Loucy (cell line): ENCODE results near the gene HIVEP2.

ENCODE experiments used
- H2AFZ ChIP-seq: fragments of 200-600 bp; sonication (generic); 2 replicates; pipeline ENCODE4 v1.6.0; 2016; ENCODE audit warnings: antibody characterized with exemption, mild to moderate bottlenecking, low read length, moderate library complexity
- H3F3A ChIP-seq: fragments of 200-600 bp; 2 replicates; pipeline ENCODE4 v1.6.0; 2016; ENCODE audit warnings: antibody characterized with exemption, low read depth, mild to moderate bottlenecking
- H3K27me3 ChIP-seq: fragments of 200-600 bp; sonication (generic); 2 replicates; pipeline ENCODE4 v1.6.1; 2014; ENCODE audit warnings: low read length, mild to moderate bottlenecking; ENCODE audit not compliant: insufficient read depth, poor library complexity, severe bottlenecking
- H3K36me3 ChIP-seq: fragments of 200-600 bp; sonication (generic); 2 replicates; pipeline ENCODE4 v1.6.1; 2016; ENCODE audit warnings: low read length; ENCODE audit not compliant: insufficient read depth
- H3K4me1 ChIP-seq: fragments of 200-600 bp; sonication (generic); 2 replicates; pipeline ENCODE4 v1.5.1; 2014; ENCODE audit warnings: low read length, mild to moderate bottlenecking; ENCODE audit not compliant: insufficient read depth, poor library complexity, severe bottlenecking
- H3K4me2 ChIP-seq: fragments of 200-600 bp; sonication (generic); 2 replicates; pipeline ENCODE4 v1.6.0; 2014; ENCODE audit warnings: antibody characterized with exemption, low read length, low read depth, mild to moderate bottlenecking; ENCODE audit not compliant: poor library complexity, severe bottlenecking
- H3K4me3 ChIP-seq: fragments of 200-600 bp; sonication (generic); 2 replicates; pipeline ENCODE4 v1.5.1; 2014; ENCODE audit warnings: low read length, mild to moderate bottlenecking, mixed read lengths; ENCODE audit not compliant: poor library complexity, severe bottlenecking
- H3K79me2 ChIP-seq: fragments of 200-600 bp; sonication (generic); 2 replicates; pipeline ENCODE4 v1.6.1; 2014; ENCODE audit warnings: low read length; ENCODE audit not compliant: insufficient read depth
- H3K9ac ChIP-seq: fragments of 200-600 bp; sonication (generic); 2 replicates; pipeline ENCODE4 v1.6.0; 2014; ENCODE audit warnings: mild to moderate bottlenecking, low read depth, low read length, moderate library complexity; ENCODE audit not compliant: poor library complexity, severe bottlenecking
- H3K9me2 ChIP-seq: fragments of 200-600 bp; sonication (generic); replicated peaks from 2 replicates; pipeline ENCODE4 v1.6.1; 2016; ENCODE audit warnings: low read depth, low read length, mixed read lengths
- H3K9me3 ChIP-seq: fragments of 200-600 bp; sonication (generic); 2 replicates; pipeline ENCODE4 v1.6.1; 2014; ENCODE audit warnings: mild to moderate bottlenecking, antibody characterized with exemption, low read length, low read depth; ENCODE audit not compliant: insufficient read depth
- H4K20me1 ChIP-seq: fragments of 200-600 bp; sonication (generic); 2 replicates; pipeline ENCODE4 v1.6.0; 2014; ENCODE audit warnings: antibody characterized with exemption, low read length, mild to moderate bottlenecking; ENCODE audit not compliant: insufficient read depth, poor library complexity, severe bottlenecking
- CTCF ChIP-seq: fragments of 200-600 bp; sonication (generic); conservative IDR thresholded peaks from 2 replicates; pipeline ENCODE4 v1.5.1; 2014; ENCODE audit warnings: mild to moderate bottlenecking, antibody characterized with exemption, low read length
- EZH2phosphoT487 ChIP-seq: fragments of 200-600 bp; IDR thresholded peaks from 2 replicates; pipeline ENCODE4 v1.6.1; 2018; ENCODE audit warnings: antibody characterized with exemption, mild to moderate bottlenecking, moderate library complexity, borderline replicate concordance

HIVEP2 gene

GRCh38 chr6:142833798-142834197 lies 111.2 kb downstream of the HIVEP2 start:
- Histone ChIP-seq H3K36me3 (peaks cover 16% of the 10 kb centered on the region), H4K20me1 (no peaks in the 10 kb centered on the region), H3K79me2 (peaks cover 49% of the 10 kb centered on the region), H3K4me3 (no peak overlapping the region), H2AFZ (no peak overlapping the region), H3K27me3 (no peaks in the 10 kb centered on the region), H3K4me1 (peaks cover 15% of the 10 kb centered on the region), H3K9ac (no peak overlapping the region), H3K4me2 (peak overlapping the region; percentile 14), H3F3A (no peaks in the 10 kb centered on the region), H3K9me3 (no peaks in the 10 kb centered on the region), H3K9me2 (no peaks in the 10 kb centered on the region)
- TF ChIP-seq CTCF (no peak), EZH2phosphoT487 (no peak)

GRCh38 chr6:142833054-142833453 lies 111.9 kb downstream of the HIVEP2 start:
- H3K4me3 ChIP-seq, result no peak overlapping the region

GRCh38 chr6:142830807-142831206 lies 114.2 kb downstream of the HIVEP2 start:
- Histone ChIP-seq H3K4me3 (no peak overlapping the region), H3F3A (peaks cover 2% of the 10 kb centered on the region; the same call in 1 of the 2 replicates), H3K9me3 (no peaks in the 10 kb centered on the region), H3K4me1 (peaks cover 11% of the 10 kb centered on the region), H3K9ac (no peak overlapping the region), H3K4me2 (no peak overlapping the region), H3K36me3 (peaks cover 21% of the 10 kb centered on the region; the same call in 1 of the 2 replicates), H3K27me3 (no peaks in the 10 kb centered on the region), H3K9me2 (no peaks in the 10 kb centered on the region), H2AFZ (no peak overlapping the region), H3K79me2 (peaks cover 28% of the 10 kb centered on the region; the same call in 1 of the 2 replicates), H4K20me1 (no peaks in the 10 kb centered on the region)
- TF ChIP-seq EZH2phosphoT487 (no peak), CTCF (no peak)

More at GRCh38 chr6:142833054-142833453, 111.9 kb downstream of the HIVEP2 start:
- H3K27me3 ChIP-seq, result no peaks in the 10 kb centered on the region
- H3K9me2 ChIP-seq, result no peaks in the 10 kb centered on the region
- no peak for TF ChIP-seq CTCF
- TF ChIP-seq EZH2phosphoT487, result no peak
- peaks cover 16% of the 10 kb centered on the region for H3K36me3 ChIP-seq
- H3K4me2 ChIP-seq, result no peak overlapping the region
- H3K9ac ChIP-seq, result no peak overlapping the region
- no peaks in the 10 kb centered on the region for H3F3A ChIP-seq
- no peaks in the 10 kb centered on the region for H3K9me3 ChIP-seq
- H3K79me2 ChIP-seq, result peaks cover 42% of the 10 kb centered on the region
- H2AFZ ChIP-seq, result no peak overlapping the region
- H3K4me1 ChIP-seq, result peaks cover 11% of the 10 kb centered on the region
- no peaks in the 10 kb centered on the region for H4K20me1 ChIP-seq
